H1 (cell line): ENCODE data around the gene TMEM154. TPM values are rescaled to one million over a fixed set of nuclear protein-coding genes. Genes with fewer than 3 reads are reported as not detected.

Source experiments
- CTCF ChIA-PET: fragments of 300-600 bp; sonication (Branson Sonifier 250); formaldehyde crosslinking; loops from one replicate; lab custom pipeline; 2021; ENCODE audit not compliant: partially characterized antibody; lab: Charles Lee
- POLR2A ChIA-PET: fragments of 300-600 bp; sonication (Branson Sonifier 250); formaldehyde crosslinking; loops from one replicate; lab custom pipeline; 2021; ENCODE audit warnings: inconsistent platforms; ENCODE audit not compliant: partially characterized antibody; lab: Charles Lee
- DNase-seq, 2 experiments: peaks; one replicate each; pipeline versions ENCODE4 v3.0.0 to v3.0.0-alpha.2; 2010 to 2022; ENCODE audit warnings: low spot score in 2 of 2, low read depth in 1 of 2, mixed read lengths in 1 of 2
- FAIRE-seq: peaks from 2 replicates; lab custom pipeline; 2011; peaks lifted over from hg19 to GRCh38; lab: Jason Lieb, UNC
- H2AFZ ChIP-seq: 2 replicates; pipeline ENCODE4 v1.8.1; 2012; ENCODE audit warnings: low read length, inconsistent platforms
- H2AK5ac ChIP-seq: 2 replicates; pipeline ENCODE4 v1.6.1; 2013; ENCODE audit warnings: low read depth, low read length
- H2BK120ac ChIP-seq: replicated peaks from 2 replicates; pipeline ENCODE3; 2013; ENCODE audit warnings: low read depth, low read length, inconsistent platforms
- H2BK12ac ChIP-seq: 2 replicates; pipeline ENCODE4 v1.6.1; 2013; ENCODE audit warnings: low read depth, low read length
- H2BK15ac ChIP-seq: 2 replicates; pipeline ENCODE4 v1.6.1; 2013; ENCODE audit warnings: low read length
- H2BK20ac ChIP-seq: 2 replicates; pipeline ENCODE4 v1.6.1; 2013; ENCODE audit warnings: low read length
- H2BK5ac ChIP-seq: 2 replicates; pipeline ENCODE4 v1.6.1; 2013; ENCODE audit warnings: low read depth, low read length
- H3K14ac ChIP-seq: 2 replicates; pipeline ENCODE4 v1.6.1; 2013; ENCODE audit warnings: inconsistent platforms; ENCODE audit not compliant: insufficient read length
- H3K18ac ChIP-seq: 2 replicates; pipeline ENCODE4 v1.6.1; 2013; ENCODE audit warnings: low read length; ENCODE audit errors: extremely low read depth
- H3K23ac ChIP-seq: 2 replicates; pipeline ENCODE4 v1.6.1; 2013; ENCODE audit warnings: inconsistent platforms; ENCODE audit not compliant: insufficient read length
- H3K23me2 ChIP-seq: 2 replicates; pipeline ENCODE4 v1.6.1; 2013; ENCODE audit warnings: low read depth, low read length
- H3K27ac ChIP-seq: 2 replicates; pipeline ENCODE4 v1.6.1; 2011; ENCODE audit warnings: low read depth, low read length, inconsistent platforms
- H3K27me3 ChIP-seq, 4 experiments: replicated peaks in 1 of 4; 1 replicate in 1 of 4; 2 replicates in 3 of 4; pipeline versions ENCODE4 v1.6.1 to v1.8.1; 2011 to 2013; ENCODE audit warnings: low read length in 3 of 4, mild to moderate bottlenecking in 3 of 4, inconsistent platforms in 2 of 4, mixed read lengths in 2 of 4, moderate library complexity in 1 of 4; ENCODE audit not compliant: control insufficient read depth in 3 of 4, insufficient read depth in 3 of 4; ENCODE audit errors: extremely low read depth in 1 of 4
- H3K36me3 ChIP-seq, 4 experiments: 2 replicates each; pipeline versions ENCODE4 v1.6.1 to v1.8.1; 2011 to 2013; ENCODE audit warnings: mild to moderate bottlenecking in 4 of 4, low read length in 3 of 4, moderate library complexity in 2 of 4, control low read depth in 1 of 4, inconsistent platforms in 1 of 4; ENCODE audit not compliant: insufficient read depth in 4 of 4, control insufficient read depth in 2 of 4
- H3K4ac ChIP-seq: replicated peaks from 2 replicates; pipeline ENCODE3; 2013; ENCODE audit warnings: low read length, low read depth, mixed read lengths, inconsistent platforms; ENCODE audit not compliant: insufficient read length
- H3K4me1 ChIP-seq, 4 experiments: replicated peaks in 1 of 4; 1 replicate in 1 of 4; 2 replicates in 3 of 4; pipeline versions ENCODE4 v1.6.1 to v1.8.1; 2011 to 2013; ENCODE audit warnings: low read length in 3 of 4, inconsistent platforms in 2 of 4, mixed read lengths in 1 of 4; ENCODE audit not compliant: insufficient read depth in 4 of 4, control insufficient read depth in 3 of 4
- H3K4me2 ChIP-seq, 2 experiments: 2 replicates each; pipeline versions ENCODE4 v1.6.1 to v1.8.1; 2011 to 2013; ENCODE audit warnings: low read depth in 2 of 2, low read length in 2 of 2, control low read depth in 1 of 2, inconsistent platforms in 1 of 2, mild to moderate bottlenecking in 1 of 2; ENCODE audit not compliant: insufficient read depth in 1 of 2
- H3K4me3 ChIP-seq, 4 experiments: fragments of 200-600, 300-600 bp in 1 of 4; sonication (generic), shearing (Covaris generic), sonication (Bioruptor Twin) in 1 of 4; 2 replicates each; pipeline versions ENCODE4 v1.5.1 to v1.8.1; 2011 to 2016; ENCODE audit warnings: low read length in 4 of 4, low read depth in 3 of 4, control low read depth in 2 of 4, inconsistent platforms in 2 of 4, mild to moderate bottlenecking in 2 of 4, mixed read lengths in 1 of 4, moderate library complexity in 1 of 4; ENCODE audit not compliant: insufficient read depth in 2 of 4; ENCODE audit errors: extremely low read depth in 1 of 4
- H3K56ac ChIP-seq: replicated peaks from 2 replicates; pipeline ENCODE3; 2013; ENCODE audit warnings: low read depth, mild to moderate bottlenecking, mixed read lengths, low read length, inconsistent platforms; ENCODE audit not compliant: insufficient read length
- H3K79me1 ChIP-seq: 2 replicates; pipeline ENCODE4 v1.6.1; 2013; ENCODE audit warnings: low read depth, low read length, control low read depth
- H3K79me2 ChIP-seq, 2 experiments: 2 replicates each; pipeline versions ENCODE4 v1.6.1 to v1.8.1; 2012 to 2013; ENCODE audit warnings: low read length in 2 of 2, mild to moderate bottlenecking in 2 of 2, inconsistent platforms in 1 of 2; ENCODE audit not compliant: insufficient read depth in 2 of 2, control insufficient read depth in 1 of 2
- H3K9ac ChIP-seq, 4 experiments: replicated peaks in 1 of 4; 1 replicate in 1 of 4; 2 replicates in 3 of 4; pipeline versions ENCODE4 v1.6.1 to v1.8.1; 2011 to 2013; ENCODE audit warnings: low read depth in 3 of 4, low read length in 3 of 4, control low read depth in 2 of 4, mild to moderate bottlenecking in 2 of 4, moderate library complexity in 2 of 4, inconsistent platforms in 1 of 4; ENCODE audit errors: extremely low read depth in 1 of 4
- H3K9me3 ChIP-seq, 2 experiments: 2 replicates each; pipeline versions ENCODE4 v1.6.1 to v1.8.1; 2012 to 2013; ENCODE audit warnings: mild to moderate bottlenecking in 2 of 2, moderate library complexity in 2 of 2, control low read depth in 1 of 2, inconsistent platforms in 1 of 2, low read depth in 1 of 2, low read length in 1 of 2, mixed read lengths in 1 of 2; ENCODE audit not compliant: insufficient read depth in 2 of 2
- H4K20me1 ChIP-seq, 2 experiments: replicated peaks in 1 of 2; 2 replicates each; pipeline versions ENCODE3 to v1.8.1; 2011 to 2013; ENCODE audit warnings: inconsistent platforms in 2 of 2, low read length in 2 of 2, mild to moderate bottlenecking in 1 of 2; ENCODE audit not compliant: insufficient read depth in 2 of 2, control insufficient read depth in 1 of 2
- H4K5ac ChIP-seq: 2 replicates; pipeline ENCODE4 v1.6.1; 2013; ENCODE audit warnings: low read length, low read depth, mixed read lengths, inconsistent platforms; ENCODE audit not compliant: insufficient read length
- H4K8ac ChIP-seq: 2 replicates; pipeline ENCODE4 v1.8.0; 2013; ENCODE audit warnings: mild to moderate bottlenecking, moderate library complexity, low read length, inconsistent platforms; ENCODE audit not compliant: insufficient read depth; ENCODE audit errors: extremely low read depth
- H4K91ac ChIP-seq: replicated peaks from 2 replicates; pipeline ENCODE3; 2013; ENCODE audit warnings: low read length, mixed read lengths, inconsistent platforms; ENCODE audit not compliant: insufficient read length
- CBX8 ChIP-seq: fragments of 300-800, 300-1000 bp; sonication (generic); IDR thresholded peaks from 2 replicates; pipeline ENCODE4 v1.7.1; 2016; ENCODE audit warnings: low read depth, low read length, borderline replicate concordance
- CHD1 ChIP-seq: IDR thresholded peaks from 2 replicates; pipeline ENCODE4 v1.6.1; 2012; ENCODE audit warnings: low read depth, low read length, improper control_type of control experiment
- CHD2 ChIP-seq: IDR thresholded peaks from 2 replicates; pipeline ENCODE4 v1.6.1; 2012; ENCODE audit warnings: low read length, improper control_type of control experiment
- EP300 ChIP-seq, 2 experiments: IDR thresholded peaks; 1 replicate in 1 of 2; 2 replicates in 1 of 2; pipeline ENCODE4 v1.6.1; 2011 to 2012; ENCODE audit warnings: low read depth in 2 of 2, low read length in 2 of 2, mild to moderate bottlenecking in 2 of 2, borderline replicate concordance in 1 of 2, inconsistent platforms in 1 of 2, moderate library complexity in 1 of 2
- GABPA ChIP-seq: IDR thresholded peaks from 2 replicates; pipeline ENCODE4 v1.6.1; 2011; ENCODE audit warnings: mild to moderate bottlenecking, low read length, moderate library complexity, borderline replicate concordance; ENCODE audit not compliant: insufficient read depth
- GTF2F1 ChIP-seq: IDR thresholded peaks from 2 replicates; pipeline ENCODE4 v1.6.1; 2012; ENCODE audit warnings: low read depth, low read length, improper control_type of control experiment, borderline replicate concordance
- PHF8 ChIP-seq: fragments of 200-600 bp; sonication (generic); conservative IDR thresholded peaks from 2 replicates; pipeline ENCODE4 v1.7.1; 2012; ENCODE audit warnings: low read depth, mild to moderate bottlenecking, inconsistent platforms, low read length, moderate library complexity
- POU5F1 ChIP-seq: IDR thresholded peaks from 2 replicates; pipeline ENCODE4 v1.6.1; 2011; ENCODE audit warnings: low read depth, mild to moderate bottlenecking, low read length, moderate library complexity
- RXRA ChIP-seq: IDR thresholded peaks from 2 replicates; pipeline ENCODE4 v1.6.1; 2011; ENCODE audit warnings: low read depth, mild to moderate bottlenecking, low read length, moderate library complexity; ENCODE audit not compliant: insufficient read depth
- TAF1 ChIP-seq: IDR thresholded peaks from 2 replicates; pipeline ENCODE4 v1.6.1; 2011; ENCODE audit warnings: mild to moderate bottlenecking, low read depth, low read length
- TEAD4 ChIP-seq: IDR thresholded peaks from 2 replicates; pipeline ENCODE4 v1.6.1; 2012; ENCODE audit warnings: low read depth, low read length, inconsistent platforms, mixed read lengths
- USF2 ChIP-seq: IDR thresholded peaks from 2 replicates; pipeline ENCODE4 v1.6.1; 2011; ENCODE audit warnings: low read length, improper control_type of control experiment
- WGBS, 2 experiments: shearing (Covaris generic) in 1 of 2; methylation state at CpG; one replicate each; pipeline versions ENCODE4 v1.1.6 to v1.1.7; 2013 to 2015; ENCODE audit warnings: low lambda C conversion rate in 2 of 2, mixed read lengths in 2 of 2, inconsistent platforms in 1 of 2, low coverage in 1 of 2, missing lambda C conversion rate in 1 of 2; ENCODE audit not compliant: insufficient replicate concordance in 2 of 2, insufficient coverage in 1 of 2, insufficient read length in 1 of 2; ENCODE audit errors: extremely low coverage in 1 of 2, missing lambda C conversion rate in 1 of 2; 5-methylcytosine and 5-hydroxymethylcytosine counted together
- polyA plus RNA-seq, 7 experiments: library from polyadenylated mRNA; depleted of rRNA in 3 of 7; stranded (reverse) in 5 of 7; unstranded in 2 of 7; fragments of >200 nt in 5 of 7; fragments of 200-250 nt in 2 of 7; gene quantifications; 1 replicate in 5 of 7; 2 replicates in 1 of 7; 4 replicates in 1 of 7; pipeline versions ENCODE4 v1.2.1 to v1.2.3, GENCODE V29; 2011 to 2013; ENCODE audit warnings: missing spikeins in 2 of 7, mixed read lengths in 2 of 7
- total RNA-seq: library from RNA; stranded (reverse); fragmentation: NEBNext Ultra II Directional; extraction: Animal tissue kit (Norgen Biotek cat#: 25700); gene quantifications from 2 replicates; pipeline ENCODE4 v1.2.1, GENCODE V29; 2021
- TF ChIP-seq, protein P1 (sequence below): IDR thresholded peaks from 2 replicates; pipeline ENCODE4 v1.6.1; 2012; ENCODE audit warnings: inconsistent platforms

TMEM154 gene
- total and polyA plus RNA-seq, 2 of the 8 experiments (the other 6 are each of a cell fraction or from before 2014, with no cell fraction given): 0.33 to 1.2 TPM

GRCh38 chr4:152684007-152684406 is 4.2 kb upstream of the TMEM154 start:
- no peak overlapping the region for H2BK12ac ChIP-seq
- H4K5ac ChIP-seq: no peak overlapping the region
- FAIRE-seq: no peak
- H3K23me2 ChIP-seq: peaks cover 4% of the 10 kb centered on the region; the same call in 1 of the 2 replicates
- no peak overlapping the region for H3K14ac ChIP-seq
- no peak overlapping the region for H2BK20ac ChIP-seq
- CTCF ChIA-PET: interaction anchor here (0.9 to 1.5 kb wide), 5 partner anchors 10 to 103 kb away, joined by 3 to 5 read pairs (median 4); no protein-coding TSS in a partner anchor
- H4K91ac ChIP-seq: no peak overlapping the region
- POLR2A ChIA-PET: interaction anchor here (0.8 to 1.2 kb wide), 2 partner anchors 16 to 25 kb away, joined by 3 read pairs; no protein-coding TSS in a partner anchor
- 0 out of 2 replicates have a peak overlapping the region, but pooled peaks have one; percentile 3 for H2AFZ ChIP-seq
- H4K8ac ChIP-seq: no peak overlapping the region
- no peak overlapping the region for H3K9ac ChIP-seq
- peaks cover 0 to 4% (median 2%) of the 10 kb centered on the region in 4 experiments; a peak in 2 of 7 replicates for H3K27me3 ChIP-seq
- DNase-seq: no peak
- H2BK5ac ChIP-seq: no peak overlapping the region
- no peak overlapping the region for H3K4ac ChIP-seq
- H2AK5ac ChIP-seq: no peak overlapping the region
- peaks cover 0 to 2% (median 0%) of the 10 kb centered on the region in 4 experiments; a peak in 1 of 7 replicates for H3K4me1 ChIP-seq
- H3K27ac ChIP-seq: no peak overlapping the region
- no peak overlapping the region for H3K4me3 ChIP-seq
- no peak overlapping the region for H2BK120ac ChIP-seq
- no peak overlapping the region for H2BK15ac ChIP-seq
- H3K4me2 ChIP-seq: no peak overlapping the region
- H3K79me1 ChIP-seq: no peaks in the 10 kb centered on the region
- H3K9me3 ChIP-seq: no peaks in the 10 kb centered on the region
- no peaks in the 10 kb centered on the region for H4K20me1 ChIP-seq
- H3K18ac ChIP-seq: no peak overlapping the region
- no peaks in the 10 kb centered on the region for H3K79me2 ChIP-seq
- no peak overlapping the region for H3K56ac ChIP-seq
- no peaks in the 10 kb centered on the region for H3K36me3 ChIP-seq
- WGBS, 2 experiments: 87% methylated on average over 3 of the region's 3 CpGs; no CpG with 5 or more reads in 1 of the 2 experiments
- H3K23ac ChIP-seq: no peak overlapping the region
- TF ChIP-seq, protein P1, sequence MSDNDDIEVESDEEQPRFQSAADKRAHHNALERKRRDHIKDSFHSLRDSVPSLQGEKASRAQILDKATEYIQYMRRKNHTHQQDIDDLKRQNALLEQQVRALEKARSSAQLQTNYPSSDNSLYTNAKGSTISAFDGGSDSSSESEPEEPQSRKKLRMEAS: no peak
- TF ChIP-seq GTF2F1 (no peak), CHD2 (no peak), TEAD4 (no peak), CBX8 (no peak), CHD1 (no peak), EP300 (IDR thresholded peaks at IDR 0.05; ENCODE audit: borderline replicate concordance in 1 of 2, low read depth in 2 of 2, low read length in 2 of 2) (no peak), POU5F1 (no peak), USF2 (no peak), PHF8 (no peak), TAF1 (no peak), GABPA (no peak), RXRA (no peak)
